ENCODE results near the gene SARNP.
A peak's percentile ranks its signal among the peaks of the same experiment; 100 is the strongest.

Gene SARNP

GRCh38 chr12:55845785-55846496 lies 28.4 kb upstream of the SARNP start:
- Histone ChIP-seq H3K9me3 (ENCODE audit: control extremely low read depth in 1 of 5, control insufficient read depth in 4 of 5, insufficient read depth in 2 of 5, low read depth in 1 of 5, low read length in 4 of 5) (no peaks in the 10 kb centered on the region), H3K27ac (ENCODE audit: insufficient read depth in 1 of 2, low read depth in 1 of 2, low read length in 2 of 2, poor library complexity in 1 of 2, severe bottlenecking in 2 of 2) (no peak overlapping the region), H3K4me1 (ENCODE audit: control extremely low read depth in 1 of 4, control insufficient read depth in 4 of 4, insufficient read depth in 4 of 4, low read length in 3 of 4) (peaks cover 0 to 28% (median 19%) of the 10 kb centered on the region in 4 experiments), H3K36me3 (ENCODE audit: control insufficient read depth in 4 of 4, insufficient read depth in 4 of 4, low read length in 3 of 4) (no peaks in the 10 kb centered on the region), H3K4me3 (ENCODE audit: control insufficient read depth in 1 of 7, extremely low read depth in 1 of 7, insufficient read depth in 4 of 7, low read depth in 2 of 7, low read length in 6 of 7) (no peak overlapping the region), H3K27me3 (replicated peaks in 2 of 5; ENCODE audit: control insufficient read depth in 4 of 5, insufficient read depth in 5 of 5, low read length in 4 of 5) (peaks cover 0 to 1% (median 0%) of the 10 kb centered on the region in 5 experiments)
- 100% methylated on average over 2 of the region's 7 CpGs for WGBS (ENCODE audit: insufficient coverage)
- POLR2A ChIA-PET = interaction anchor here (0.9 kb wide), 1 partner anchor 10 kb away, joined by 3 read pairs; no protein-coding TSS in a partner anchor
- CTCF ChIA-PET = interaction anchor here (0.9 to 1.5 kb wide), 3 partner anchors 11 to 106 kb away, joined by 3 to 4 read pairs (median 3); no protein-coding TSS in a partner anchor
- DNase-seq = no peak

- Histone ChIP-seq H3K9me3 (ENCODE audit: control extremely low read depth in 1 of 5, control insufficient read depth in 4 of 5, insufficient read depth in 2 of 5, low read depth in 1 of 5, low read length in 4 of 5) (no peaks in the 10 kb centered on the region), H3K27me3 (replicated peaks in 2 of 5; ENCODE audit: control insufficient read depth in 4 of 5, insufficient read depth in 5 of 5, low read length in 4 of 5) (peaks cover 0 to 1% (median 0%) of the 10 kb centered on the region in 5 experiments), H3K36me3 (ENCODE audit: control insufficient read depth in 4 of 4, insufficient read depth in 4 of 4, low read length in 3 of 4) (no peaks in the 10 kb centered on the region), H3K4me1 (ENCODE audit: control extremely low read depth in 1 of 4, control insufficient read depth in 4 of 4, insufficient read depth in 4 of 4, low read length in 3 of 4) (peaks cover 0 to 28% (median 19%) of the 10 kb centered on the region in 4 experiments), H3K27ac (ENCODE audit: insufficient read depth in 1 of 2, low read depth in 1 of 2, low read length in 2 of 2, poor library complexity in 1 of 2, severe bottlenecking in 2 of 2) (no peak overlapping the region), H3K4me3 (ENCODE audit: control insufficient read depth in 1 of 7, extremely low read depth in 1 of 7, insufficient read depth in 4 of 7, low read depth in 2 of 7, low read length in 6 of 7) (no peak overlapping the region)
- POLR2A ChIA-PET = no interaction called here
- WGBS (ENCODE audit: insufficient coverage) = 93% methylated on average over 3 of the region's 5 CpGs
- CTCF ChIA-PET = interaction anchor here (1.5 kb wide), 1 partner anchor 10 kb away, joined by 4 read pairs; no protein-coding TSS in a partner anchor
- DNase-seq = no peak
Measured at GRCh38 chr12:55845361-55845760, 27.8 kb upstream of the SARNP start.

DNA sequence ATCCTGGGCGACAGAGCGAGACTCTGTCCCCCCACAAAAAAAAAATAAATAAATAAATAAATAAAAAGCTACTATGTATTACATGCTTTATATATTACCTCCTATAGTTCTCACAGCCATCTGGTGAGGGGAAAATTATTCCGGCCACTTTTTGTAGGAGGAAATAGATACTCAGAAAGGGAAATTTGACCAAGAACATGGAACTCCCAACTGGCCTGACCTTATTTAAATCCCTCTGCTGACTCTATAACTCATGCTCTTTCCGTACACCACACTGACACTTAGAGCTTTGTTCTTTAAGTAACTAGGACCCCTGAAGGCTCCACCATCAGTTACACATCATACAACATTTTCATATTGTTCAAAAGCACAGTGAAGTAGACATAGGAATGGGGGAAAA lies 27.4 kb upstream of the SARNP start:
- Histone ChIP-seq H3K27ac (ENCODE audit: insufficient read depth in 1 of 2, low read depth in 1 of 2, low read length in 2 of 2, poor library complexity in 1 of 2, severe bottlenecking in 2 of 2) (no peak overlapping the region), H3K27me3 (replicated peaks in 2 of 5; ENCODE audit: control insufficient read depth in 4 of 5, insufficient read depth in 5 of 5, low read length in 4 of 5) (peaks cover 0 to 1% (median 0%) of the 10 kb centered on the region in 5 experiments), H3K4me3 (ENCODE audit: control insufficient read depth in 1 of 7, extremely low read depth in 1 of 7, insufficient read depth in 4 of 7, low read depth in 2 of 7, low read length in 6 of 7) (no peak overlapping the region), H3K4me1 (ENCODE audit: control extremely low read depth in 1 of 4, control insufficient read depth in 4 of 4, insufficient read depth in 4 of 4, low read length in 3 of 4) (peaks cover 0 to 28% (median 19%) of the 10 kb centered on the region in 4 experiments), H3K36me3 (ENCODE audit: control insufficient read depth in 4 of 4, insufficient read depth in 4 of 4, low read length in 3 of 4) (no peaks in the 10 kb centered on the region), H3K9me3 (ENCODE audit: control extremely low read depth in 1 of 5, control insufficient read depth in 4 of 5, insufficient read depth in 2 of 5, low read depth in 1 of 5, low read length in 4 of 5) (no peaks in the 10 kb centered on the region)
- CTCF ChIA-PET = interaction anchor here (1.5 kb wide), 1 partner anchor 10 kb away, joined by 4 read pairs; no protein-coding TSS in a partner anchor
- POLR2A ChIA-PET = no interaction called here
- no peak for DNase-seq
- 83% methylated on average over 1 of the region's 4 CpGs for WGBS (ENCODE audit: insufficient coverage)

- no peak for DNase-seq
- H3K27me3 ChIP-seq (replicated peaks in 2 of 5; ENCODE audit: control insufficient read depth in 4 of 5, insufficient read depth in 5 of 5, low read length in 4 of 5) = peaks cover 0 to 1% (median 0%) of the 10 kb centered on the region in 5 experiments
Measured at GRCh38 chr12:55843431-55843830, 25.9 kb upstream of the SARNP start.

GRCh38 chr12:55842681-55843429 lies 25.3 kb upstream of the SARNP start, which contains the start of gene MMP19:
Gene MMP19, minus strand, starts transcription at chr12:55842936. Its CDS starts 106 bp downstream, at chr12:55842830.
- H3K4me1 ChIP-seq (ENCODE audit: control extremely low read depth in 1 of 4, control insufficient read depth in 4 of 4, insufficient read depth in 4 of 4, low read length in 3 of 4) = peaks cover 0 to 18% (median 8%) of the 10 kb centered on the region in 4 experiments

More at GRCh38 chr12:55843431-55843830, 25.9 kb upstream of the SARNP start:
- no peaks in the 10 kb centered on the region for H3K36me3 ChIP-seq (ENCODE audit: control insufficient read depth in 4 of 4, insufficient read depth in 4 of 4, low read length in 3 of 4)
- H3K4me1 ChIP-seq (ENCODE audit: control extremely low read depth in 1 of 4, control insufficient read depth in 4 of 4, insufficient read depth in 4 of 4, low read length in 3 of 4) = peaks cover 0 to 22% (median 12%) of the 10 kb centered on the region in 4 experiments
- no peak overlapping the region for H3K4me3 ChIP-seq (ENCODE audit: control insufficient read depth in 1 of 7, extremely low read depth in 1 of 7, insufficient read depth in 4 of 7, low read depth in 2 of 7, low read length in 6 of 7)
- H3K9me3 ChIP-seq (ENCODE audit: control extremely low read depth in 1 of 5, control insufficient read depth in 4 of 5, insufficient read depth in 2 of 5, low read depth in 1 of 5, low read length in 4 of 5) = no peaks in the 10 kb centered on the region
- CTCF ChIA-PET = interaction anchor here (1.0 kb wide), 1 partner anchor 48 kb away, joined by 3 read pairs; no protein-coding TSS in a partner anchor
- WGBS (ENCODE audit: insufficient coverage) = 98% methylated on average over 4 of the region's 4 CpGs
- H3K27ac ChIP-seq (ENCODE audit: insufficient read depth in 1 of 2, low read depth in 1 of 2, low read length in 2 of 2, poor library complexity in 1 of 2, severe bottlenecking in 2 of 2) = no peak overlapping the region
- POLR2A ChIA-PET = no interaction called here

GRCh38 chr12:55840581-55841351 lies 23.2 kb upstream of the SARNP start:
- ChIA-PET CTCF (interaction anchor here (1.3 to 2.0 kb wide), 3 partner anchors 9 to 100 kb away, joined by 3 to 8 read pairs (median 4); no protein-coding TSS in a partner anchor), POLR2A (interaction anchor here (0.6 kb wide), 1 partner anchor 11 kb away, joined by 4 read pairs; the partner anchor contains the start of gene DNAJC14)
- 98% methylated on average over 8 of the region's 11 CpGs for WGBS (ENCODE audit: insufficient coverage)

More at GRCh38 chr12:55842681-55843429, 25.3 kb upstream of the SARNP start, which contains the start of gene MMP19:
- H3K27ac ChIP-seq (ENCODE audit: insufficient read depth in 1 of 2, low read depth in 1 of 2, low read length in 2 of 2, poor library complexity in 1 of 2, severe bottlenecking in 2 of 2) = no peak within 1 kb of the TSS
- no peaks in the 10 kb centered on the region for H3K36me3 ChIP-seq (ENCODE audit: control insufficient read depth in 4 of 4, insufficient read depth in 4 of 4, low read length in 3 of 4)
- H3K9me3 ChIP-seq (ENCODE audit: control extremely low read depth in 1 of 5, control insufficient read depth in 4 of 5, insufficient read depth in 2 of 5, low read depth in 1 of 5, low read length in 4 of 5) = no peaks in the 10 kb centered on the region
- 88% methylated on average over 10 of the region's 10 CpGs for WGBS (ENCODE audit: insufficient coverage)
- ChIA-PET CTCF (no interaction called here), POLR2A (no interaction called here)
- H3K4me3 ChIP-seq (ENCODE audit: control insufficient read depth in 1 of 7, extremely low read depth in 1 of 7, insufficient read depth in 4 of 7, low read depth in 2 of 7, low read length in 6 of 7) = no peak within 1 kb of the TSS
- H3K27me3 ChIP-seq (replicated peaks in 2 of 5; ENCODE audit: control insufficient read depth in 4 of 5, insufficient read depth in 5 of 5, low read length in 4 of 5) = peaks cover 0 to 1% (median 0%) of the 10 kb centered on the region in 5 experiments
- peak in 2 of 3 donors; percentile 24 to 27 for DNase-seq

More at GRCh38 chr12:55840581-55841351, 23.2 kb upstream of the SARNP start:
- no peak overlapping the region for H3K27ac ChIP-seq (ENCODE audit: insufficient read depth in 1 of 2, low read depth in 1 of 2, low read length in 2 of 2, poor library complexity in 1 of 2, severe bottlenecking in 2 of 2)
- H3K27me3 ChIP-seq (replicated peaks in 2 of 5; ENCODE audit: control insufficient read depth in 4 of 5, insufficient read depth in 5 of 5, low read length in 4 of 5) = peaks cover 0 to 1% (median 0%) of the 10 kb centered on the region in 5 experiments
- H3K4me3 ChIP-seq (ENCODE audit: control insufficient read depth in 1 of 7, extremely low read depth in 1 of 7, insufficient read depth in 4 of 7, low read depth in 2 of 7, low read length in 6 of 7) = no peak overlapping the region
- no peaks in the 10 kb centered on the region for H3K36me3 ChIP-seq (ENCODE audit: control insufficient read depth in 4 of 4, insufficient read depth in 4 of 4, low read length in 3 of 4)
- no peaks in the 10 kb centered on the region for H3K9me3 ChIP-seq (ENCODE audit: control extremely low read depth in 1 of 5, control insufficient read depth in 4 of 5, insufficient read depth in 2 of 5, low read depth in 1 of 5, low read length in 4 of 5)
- DNase-seq = no peak
- H3K4me1 ChIP-seq (ENCODE audit: control extremely low read depth in 1 of 4, control insufficient read depth in 4 of 4, insufficient read depth in 4 of 4, low read length in 3 of 4) = peaks cover 0 to 6% (median 0%) of the 10 kb centered on the region in 4 experiments

Data from common myeloid progenitor, CD34-positive (primary cell).